Middle frontal gyrus (tissue), 1 donor: ENCODE results near the gene CRYBA1.
"Not testable (repeated sequence)": the region's sequence is repeated elsewhere in the genome, so short reads cannot be mapped to it uniquely, and the experiment has no call there.

ENCODE experiments used
- DNase-seq: peaks from one replicate; pipeline ENCODE4 v3.0.0-alpha.2; 2015; ENCODE audit warnings: low spot score; ENCODE audit errors: extremely low spot score

CRYBA1 gene

DNA sequence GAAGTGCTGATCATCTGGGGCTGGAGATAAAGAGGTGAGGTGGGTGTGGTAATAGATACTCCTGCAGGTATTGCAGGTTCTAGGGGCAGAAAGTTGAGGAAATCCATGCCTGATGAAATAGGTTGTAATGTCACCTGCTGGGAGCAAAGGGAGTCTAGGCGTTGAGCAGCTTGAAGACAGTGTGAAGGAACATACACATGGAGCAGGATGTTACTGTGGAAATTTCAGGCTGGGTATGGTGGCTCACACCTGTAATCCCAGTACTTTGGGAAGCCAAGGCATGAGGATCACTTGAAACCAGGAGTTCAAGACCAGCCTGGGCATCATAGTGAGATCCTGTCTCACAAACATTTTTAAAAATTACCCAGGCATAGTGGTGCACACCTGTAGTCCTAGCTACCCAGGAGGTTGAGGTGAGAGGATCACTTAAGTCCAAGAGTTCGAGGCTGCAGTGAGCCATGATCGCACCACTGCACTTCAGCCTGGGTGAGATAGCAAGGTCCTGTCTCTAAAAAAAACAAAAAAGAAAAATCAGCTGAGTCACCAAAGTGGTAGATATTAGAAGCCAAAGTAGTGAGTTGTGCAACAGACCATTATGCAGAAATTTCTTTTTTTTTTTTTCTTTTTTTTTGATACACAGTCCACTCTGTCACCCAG, 9.1 kb upstream of the CRYBA1 start:
- no peak for DNase-seq

DNA sequence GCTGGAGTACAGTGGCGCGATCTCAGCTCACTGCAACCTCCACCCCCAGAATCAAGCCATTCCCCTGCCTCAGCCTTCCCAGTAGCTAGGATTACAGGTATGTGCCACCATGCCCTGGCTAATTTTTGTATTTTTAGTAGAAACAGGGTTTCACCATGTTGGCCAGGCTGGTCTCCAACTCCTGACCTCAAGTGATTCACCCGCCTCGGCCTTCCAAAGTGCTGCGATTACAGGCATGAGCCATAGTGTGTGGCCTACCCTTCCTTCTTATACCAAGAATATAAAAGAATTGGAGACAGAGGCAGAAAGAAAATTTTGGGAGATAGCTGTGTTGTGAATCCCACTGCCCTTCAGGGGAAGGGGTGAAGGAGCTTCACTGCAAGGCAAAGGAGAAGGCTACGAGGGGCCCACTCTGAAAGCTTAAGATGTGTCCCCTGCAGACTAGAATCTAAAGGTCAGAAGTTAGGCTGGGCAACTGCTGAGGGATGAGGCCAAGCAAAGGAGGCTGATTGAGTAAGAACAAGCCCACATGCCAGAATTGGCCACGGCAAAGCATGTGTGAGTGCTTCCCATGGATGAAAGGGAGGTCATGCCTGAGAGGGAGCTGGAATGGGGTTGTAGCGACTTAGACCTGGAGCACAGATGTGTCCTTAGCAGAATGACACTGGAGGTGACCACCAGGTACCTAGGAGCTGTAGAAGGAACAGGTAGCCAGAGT, 8.4 kb upstream of the CRYBA1 start:
- no peak for DNase-seq

GRCh38 chr17:29240477-29240876, 6.2 kb upstream of the CRYBA1 start:
- DNase-seq, result no peak

- no peak for DNase-seq
Observed at GRCh38 chr17:29240968-29241963, 5.4 kb upstream of the CRYBA1 start.

DNA sequence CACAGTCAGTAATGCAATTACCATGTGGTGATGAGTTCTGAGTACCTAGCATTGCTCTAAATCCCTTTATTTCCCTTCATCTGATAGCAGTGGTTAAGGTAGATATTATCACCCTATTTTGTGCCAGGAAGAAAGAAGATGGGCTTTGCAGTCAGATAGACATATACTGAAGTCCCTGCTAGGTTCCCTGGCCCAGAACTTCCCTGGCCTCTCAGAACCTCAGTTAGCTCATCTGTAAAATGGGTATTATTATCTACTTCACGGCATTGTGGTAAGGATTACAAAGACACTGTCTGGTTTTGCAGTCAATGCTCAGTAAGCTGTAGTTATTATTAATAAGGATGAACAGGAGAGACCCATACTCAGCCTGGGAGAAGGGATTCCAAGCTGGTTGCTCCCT, 4.6 kb upstream of the CRYBA1 start:
- no peak for DNase-seq

GRCh38 chr17:29242790-29243189, 3.9 kb upstream of the CRYBA1 start:
- no peak for DNase-seq

- no peak for DNase-seq
Observed at GRCh38 chr17:29243792-29244191, 2.9 kb upstream of the CRYBA1 start.

DNA sequence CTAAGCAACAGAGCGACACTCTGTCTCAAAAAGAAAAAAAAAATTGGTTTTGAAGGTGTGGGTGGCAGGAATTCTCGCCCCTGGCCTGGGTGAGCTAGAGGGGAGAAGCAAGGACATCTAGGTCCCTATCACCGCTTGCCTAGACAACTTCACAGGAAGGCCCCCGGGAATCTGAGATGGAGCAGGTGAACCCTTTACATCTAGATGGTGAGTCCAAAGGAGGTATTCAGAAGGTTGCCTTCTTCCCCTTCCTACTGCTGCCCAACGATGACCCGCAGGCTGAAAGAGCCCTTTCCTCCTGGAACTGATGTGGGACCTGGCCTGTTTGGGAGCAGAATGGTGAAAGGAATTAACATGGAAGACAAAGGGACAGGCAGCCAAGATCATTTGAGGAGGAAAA, 1.3 kb upstream of the CRYBA1 start:
- no peak for DNase-seq

GRCh38 chr17:29247219-29247618, 560 bp downstream of the CRYBA1 start:
- no peak for DNase-seq

DNA sequence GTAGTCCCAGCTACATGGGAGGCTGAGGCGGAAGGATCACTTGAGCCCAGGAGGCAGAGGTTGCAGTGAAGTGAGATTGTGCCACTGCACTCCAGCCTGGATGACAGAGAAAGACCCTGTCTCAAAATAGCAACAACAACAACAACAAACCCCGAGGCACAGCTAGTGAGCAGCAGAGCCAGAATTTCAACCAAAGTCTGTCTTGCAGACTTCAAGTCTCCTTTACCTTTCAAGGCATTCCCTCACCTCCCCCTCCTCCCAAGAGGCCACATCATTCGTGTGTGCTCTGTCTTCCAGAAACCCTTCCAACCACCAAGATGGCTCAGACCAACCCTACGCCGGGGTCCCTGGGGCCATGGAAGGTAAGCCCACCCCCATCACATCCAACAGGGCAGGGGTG, 2.2 kb downstream of the CRYBA1 start:
- no peak for DNase-seq

DNA sequence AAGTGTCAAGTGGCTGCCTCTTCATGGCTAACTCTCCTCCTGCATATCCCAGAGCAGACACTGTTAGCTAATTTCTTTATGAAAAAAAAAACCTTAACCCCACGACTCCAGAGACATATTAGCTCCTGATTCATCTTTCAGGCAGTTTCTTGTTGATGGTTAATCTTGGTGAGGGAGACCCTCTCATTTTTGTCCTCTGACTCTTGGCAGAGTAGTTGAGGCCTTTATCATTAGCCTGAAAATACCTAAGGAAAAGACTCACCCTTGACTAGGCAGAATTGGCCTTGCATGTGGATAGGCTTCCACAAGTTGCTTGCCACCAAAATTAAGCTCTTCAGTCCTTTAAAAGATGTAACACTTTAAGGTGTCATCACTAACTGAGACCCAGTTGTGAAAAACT, 4.0 kb downstream of the CRYBA1 start:
- no peak for DNase-seq

GRCh38 chr17:29251184-29251583, 4.5 kb downstream of the CRYBA1 start:
- DNase-seq, result no peak

DNA sequence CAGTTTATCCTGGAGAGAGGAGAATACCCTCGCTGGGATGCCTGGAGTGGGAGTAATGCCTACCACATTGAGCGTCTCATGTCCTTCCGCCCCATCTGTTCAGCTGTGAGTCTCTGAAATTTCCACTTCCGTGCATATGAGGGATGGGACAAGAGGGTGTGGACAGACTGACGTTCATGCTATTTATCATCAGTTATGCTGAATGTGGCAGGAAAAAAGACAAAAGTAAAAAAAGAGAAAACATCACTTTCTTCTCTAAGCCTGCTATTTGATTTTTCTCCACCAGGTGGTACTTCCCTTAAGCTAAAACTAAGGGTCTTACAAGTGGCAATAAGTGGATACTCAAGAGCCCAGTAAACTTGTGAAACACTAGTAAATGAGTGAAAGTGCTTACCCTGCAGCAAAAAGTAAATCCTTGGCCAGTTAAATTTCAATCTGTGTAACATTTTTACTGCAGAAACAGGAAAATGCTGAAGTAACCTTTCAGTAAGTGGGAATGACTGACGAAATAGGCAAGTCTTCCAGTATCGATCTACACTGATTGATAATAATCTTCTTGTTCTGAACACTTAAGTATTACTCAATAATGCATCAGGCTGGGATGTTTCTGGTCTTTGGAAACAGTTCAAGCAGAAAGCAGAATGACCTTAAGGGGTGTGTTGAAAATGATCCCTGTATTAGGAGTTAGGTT, 5.6 kb downstream of the CRYBA1 start:
- no peak for DNase-seq

DNA sequence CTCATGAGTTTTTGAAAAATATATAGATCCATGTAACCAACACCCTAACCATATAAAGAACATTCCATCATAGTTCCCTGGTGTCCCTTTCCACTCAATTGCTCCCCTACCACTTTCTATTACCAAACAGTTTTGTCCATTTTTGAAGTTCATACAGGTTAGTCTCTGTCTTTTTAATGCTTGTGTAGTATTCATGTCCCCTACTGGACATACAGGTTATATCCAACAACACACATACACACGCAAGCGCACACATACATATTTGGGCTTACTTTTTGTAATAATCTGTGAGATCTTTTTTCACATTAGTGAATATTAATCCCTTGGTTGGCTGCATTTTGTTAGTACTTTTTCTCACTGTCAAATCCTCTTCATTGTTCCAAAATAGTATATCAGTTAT, 6.4 kb downstream of the CRYBA1 start:
- DNase-seq, result no peak

GRCh38 chr17:29255926-29256522, 9.4 kb downstream of the CRYBA1 start:
- no peak for DNase-seq

- no peak for DNase-seq
Observed at GRCh38 chr17:29256735-29257466, 10.2 kb downstream of the CRYBA1 start.

- DNase-seq, result no peak
Observed at GRCh38 chr17:29257756-29258155, 11.1 kb downstream of the CRYBA1 start.

DNA sequence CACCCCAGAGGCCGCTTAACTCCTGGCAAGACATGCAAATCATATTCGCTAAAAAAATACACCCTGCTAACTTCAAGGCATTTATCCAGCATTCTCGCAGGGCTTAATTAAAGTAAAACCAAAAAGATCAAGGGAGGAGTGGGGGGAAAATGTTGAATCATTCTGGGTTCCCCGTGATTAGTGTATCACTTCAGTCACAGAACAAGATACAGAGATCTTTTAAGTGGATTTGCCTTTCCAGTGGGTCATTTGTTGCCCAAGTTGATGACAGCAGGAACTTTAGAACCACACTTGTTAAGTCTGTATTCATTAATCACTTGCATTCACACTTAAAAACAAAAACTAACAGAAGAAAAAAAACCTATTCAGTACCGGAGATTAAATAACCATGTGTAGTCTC, 17.3 kb downstream of the CRYBA1 start:
- no peak for DNase-seq

GRCh38 chr17:29271980-29272379, 25.3 kb downstream of the CRYBA1 start:
- DNase-seq, result not testable (repeated sequence)

DNA sequence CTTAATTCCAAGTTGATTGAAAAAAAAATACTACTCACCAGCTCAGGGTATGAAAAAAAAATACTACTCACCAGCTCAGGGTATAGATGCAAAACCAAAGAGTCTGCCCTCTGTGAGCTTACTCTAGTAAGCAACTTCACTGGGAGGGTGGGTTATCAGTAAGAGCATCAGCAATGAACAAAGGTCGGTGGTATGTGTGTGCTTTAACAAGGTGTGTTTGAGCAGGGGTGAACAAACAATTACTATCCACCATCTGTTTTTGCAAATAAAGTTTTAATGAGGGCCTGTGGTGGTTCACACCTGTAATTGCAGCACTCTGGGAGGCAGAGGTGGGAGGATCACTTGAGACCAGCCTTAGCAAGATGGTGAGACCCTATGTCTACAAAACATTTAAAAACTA, 27.3 kb downstream of the CRYBA1 start:
- no peak for DNase-seq
